Measurements from ENCODE around the gene PCK1. TPM values are rescaled to one million over a fixed set of nuclear protein-coding genes. Genes with fewer than 3 reads are reported as not detected.
A peak's percentile ranks its signal among the peaks of the same experiment; 100 is the strongest.

The PCK1 gene
- total and polyA plus RNA-seq, 10 donors: 0.04 to 0.67 (median 0.17) TPM; not detected in 3

- Histone ChIP-seq H3K4me1 (peaks cover 0 to 31% (median 20%) of the 10 kb centered on the region in 6 donors), H3K27ac (peak overlapping the region in 4 of 8 donors; percentile 20 to 66 (median 62))
- intact Hi-C loops (cut with DNase I; ENCODE audit: low total_unique reads): no loop called here
Observed at GRCh38 chr20:57582029-57582378, 21.1 kb downstream of the PCK1 start.

GRCh38 chr20:57582432-57583288 is 21.8 kb downstream of the PCK1 start:
- H3K36me3 ChIP-seq: no peaks in the 10 kb centered on the region
- intact Hi-C loops (cut with DNase I; ENCODE audit: low total_unique reads): no loop called here
- no peak overlapping the region for H3K4me3 ChIP-seq
- H3K27ac ChIP-seq: peak overlapping the region in 5 of 8 donors; percentile 20 to 75 (median 64)
- TF ChIP-seq CTCF (IDR thresholded peaks at IDR 0.05 in 8 of 11, conservative IDR thresholded peaks at IDR 0.05 in 3 of 11) (peak in 3 of 11 experiments; percentile 15 to 31 (median 31)), POLR2AphosphoS5 (IDR thresholded peaks at IDR 0.05) (peak in 1 of 3 donors; percentile 51), POLR2A (IDR thresholded peaks at IDR 0.05) (no peak)
- peak; percentile 45 for DNase-seq
- peaks cover 0 to 9% (median 5%) of the 10 kb centered on the region in 8 donors for H3K9me3 ChIP-seq
- WGBS, 5 donors: 38 to 62% (median 44%) methylated on average over 17 to 21 of the region's 21 CpGs
- H3K27me3 ChIP-seq (replicated peaks in 1 of 7): peaks cover 0 to 88% (median 12%) of the 10 kb centered on the region in 7 donors
- peaks cover 0 to 31% (median 20%) of the 10 kb centered on the region in 6 donors for H3K4me1 ChIP-seq

More at GRCh38 chr20:57582029-57582378, 21.1 kb downstream of the PCK1 start:
- H3K27me3 ChIP-seq (replicated peaks in 1 of 7): peaks cover 0 to 94% (median 12%) of the 10 kb centered on the region in 7 donors
- WGBS, 5 donors: 67 to 83% (median 78%) methylated on average over 5 of the region's 5 CpGs
- H3K9me3 ChIP-seq: peaks cover 0 to 3% (median 0%) of the 10 kb centered on the region in 8 donors
- TF ChIP-seq CTCF (IDR thresholded peaks at IDR 0.05 in 8 of 11, conservative IDR thresholded peaks at IDR 0.05 in 3 of 11) (no peak), POLR2AphosphoS5 (IDR thresholded peaks at IDR 0.05) (no peak), POLR2A (IDR thresholded peaks at IDR 0.05) (no peak)
- H3K4me3 ChIP-seq: no peak overlapping the region
- peak; percentile 46 for DNase-seq
- no peaks in the 10 kb centered on the region for H3K36me3 ChIP-seq

- TF ChIP-seq POLR2A (IDR thresholded peaks at IDR 0.05) (no peak), CTCF (IDR thresholded peaks at IDR 0.05 in 8 of 11, conservative IDR thresholded peaks at IDR 0.05 in 3 of 11) (no peak)
- peaks cover 0 to 79% (median 8%) of the 10 kb centered on the region in 7 donors for H3K27me3 ChIP-seq (replicated peaks in 1 of 7)
- no peak overlapping the region for H3K4me3 ChIP-seq
- peaks cover 0 to 17% (median 10%) of the 10 kb centered on the region in 8 donors for H3K9me3 ChIP-seq
- no peaks in the 10 kb centered on the region for H3K36me3 ChIP-seq
- H3K27ac ChIP-seq: peak overlapping the region in 5 of 8 donors; percentile 15 to 75 (median 64)
- WGBS, 5 donors: 83 to 89% (median 86%) methylated on average over 16 to 18 of the region's 18 CpGs
- intact Hi-C loops (cut with DNase I; ENCODE audit: low total_unique reads): no loop called here
- peaks cover 0 to 31% (median 20%) of the 10 kb centered on the region in 6 donors for H3K4me1 ChIP-seq
- peak; percentile 44 for DNase-seq
Observed at GRCh38 chr20:57583289-57584257, 22.7 kb downstream of the PCK1 start.

Data from spleen (tissue), 11 donors.